Amniotic epithelial cell (primary cell): ENCODE results near the gene ZFAND3.

Experiments
- DNase-seq: peaks from one replicate; pipeline ENCODE4 v3.0.0-alpha.2; 2010; ENCODE audit warnings: low read depth

ZFAND3 gene

GRCh38 chr6:37827603-37828265, 8.2 kb downstream of the ZFAND3 start:
- no peak for DNase-seq

GRCh38 chr6:37830225-37830624, 10.7 kb downstream of the ZFAND3 start:
- no peak for DNase-seq

DNA sequence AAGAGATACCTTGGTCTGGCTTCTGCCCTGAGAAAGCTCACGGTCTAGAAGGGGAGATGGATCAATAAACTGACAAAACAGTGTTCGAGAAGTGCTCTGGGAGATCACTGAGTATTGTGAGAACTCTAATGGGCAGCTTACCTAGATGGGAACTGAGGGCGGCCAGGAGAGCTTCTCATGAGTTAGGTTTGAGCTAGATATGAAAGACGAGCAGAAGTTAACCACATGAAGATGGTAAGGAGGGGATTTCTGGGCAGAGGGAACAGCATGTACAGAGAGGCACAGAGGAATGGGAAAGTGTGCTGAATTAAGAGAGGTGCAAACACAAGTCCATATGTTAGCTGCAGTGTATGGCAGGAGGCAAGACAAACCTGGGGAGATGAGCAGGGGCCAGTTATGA, 11.9 kb downstream of the ZFAND3 start:
- no peak for DNase-seq

GRCh38 chr6:37835923-37836322, 16.4 kb downstream of the ZFAND3 start:
- DNase-seq = no peak

DNA sequence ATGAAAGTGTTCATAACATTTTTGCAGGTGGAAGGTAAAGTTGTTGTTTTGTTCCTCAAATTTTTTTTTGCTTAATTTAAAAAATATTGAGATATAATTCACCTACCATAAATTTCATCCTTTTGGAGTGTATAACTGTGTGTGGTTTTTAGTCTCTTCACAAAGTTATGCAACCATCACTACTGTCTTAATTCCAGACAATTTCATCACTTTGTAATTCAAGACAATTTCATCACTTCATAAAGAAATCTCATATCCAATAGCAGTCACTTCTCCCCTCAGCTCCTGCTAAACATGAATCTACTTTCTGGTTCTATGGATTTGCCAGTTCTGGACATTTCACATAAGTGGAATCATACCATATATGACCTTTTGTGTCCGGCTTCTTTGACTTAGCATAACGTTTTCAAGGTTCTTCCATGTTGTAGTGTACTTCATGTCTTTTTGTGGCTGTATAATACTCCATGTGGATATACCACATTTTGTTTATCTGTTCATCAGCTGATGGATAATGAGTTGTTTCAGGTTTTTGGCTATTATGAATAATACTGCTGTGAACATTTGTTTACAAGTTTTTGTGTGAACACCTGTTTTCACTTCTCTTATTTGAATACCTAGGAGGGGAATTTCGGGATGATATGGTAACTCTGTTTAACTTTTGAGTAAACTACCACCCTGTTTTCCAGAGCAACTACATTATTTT, 18.8 kb downstream of the ZFAND3 start:
- peak; percentile 81 for DNase-seq

DNA sequence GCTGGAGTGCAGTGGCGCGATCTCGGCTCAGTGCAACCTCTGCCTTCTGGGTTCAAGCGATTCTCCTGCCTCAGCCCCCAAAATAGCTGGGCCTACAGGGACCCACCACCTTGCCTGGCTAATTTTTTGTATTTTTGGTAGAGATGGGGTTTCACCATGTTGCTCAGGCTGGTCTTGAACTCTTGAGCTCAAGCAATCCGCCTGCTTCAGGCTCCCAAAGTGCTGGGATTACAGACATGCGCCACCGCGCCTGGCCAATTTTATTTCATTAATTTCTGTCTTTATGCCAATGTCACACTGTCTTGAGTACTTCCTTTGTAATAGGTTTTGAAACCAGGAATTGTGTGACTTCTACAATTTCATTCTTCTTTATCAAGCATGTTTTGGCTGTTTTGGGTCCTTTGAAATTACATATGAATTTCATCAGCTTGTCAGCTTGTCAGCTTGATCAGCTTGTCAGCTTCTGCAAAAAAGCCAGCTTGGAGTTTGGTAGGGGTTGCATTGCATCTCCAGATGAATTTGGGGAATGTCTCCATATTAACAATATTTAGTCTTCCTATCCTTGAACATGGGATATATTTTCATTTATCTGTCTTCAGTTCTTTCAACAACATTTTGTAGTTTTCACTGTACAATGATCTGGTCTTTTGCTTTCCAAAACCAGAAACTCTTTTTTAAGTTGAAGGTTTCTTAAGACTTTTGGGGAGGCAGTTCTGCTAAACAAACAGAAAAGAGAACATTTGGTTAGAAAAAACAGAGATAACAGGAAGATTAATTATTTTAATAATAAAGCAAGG, 20.8 kb downstream of the ZFAND3 start:
- DNase-seq = no peak

DNA sequence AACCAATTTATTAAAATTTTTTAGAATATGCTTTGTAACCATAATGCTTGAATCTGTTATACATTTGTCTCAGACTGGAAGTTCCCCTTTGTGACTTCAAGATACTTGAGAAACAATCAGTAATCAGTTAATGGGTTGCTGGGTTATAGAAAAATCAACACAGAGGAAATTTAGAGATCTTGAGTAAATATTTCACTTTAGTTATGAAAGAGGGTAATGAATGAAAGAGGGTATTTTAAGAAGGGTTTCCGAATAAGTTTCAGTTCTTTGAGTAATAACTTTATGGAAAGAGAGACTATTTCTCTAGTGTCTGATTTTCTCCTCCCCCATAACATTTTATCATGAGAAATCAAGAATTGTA, 21.4 kb downstream of the ZFAND3 start:
- DNase-seq = no peak

GRCh38 chr6:37845026-37845911, 25.7 kb downstream of the ZFAND3 start:
- DNase-seq = no peak

DNA sequence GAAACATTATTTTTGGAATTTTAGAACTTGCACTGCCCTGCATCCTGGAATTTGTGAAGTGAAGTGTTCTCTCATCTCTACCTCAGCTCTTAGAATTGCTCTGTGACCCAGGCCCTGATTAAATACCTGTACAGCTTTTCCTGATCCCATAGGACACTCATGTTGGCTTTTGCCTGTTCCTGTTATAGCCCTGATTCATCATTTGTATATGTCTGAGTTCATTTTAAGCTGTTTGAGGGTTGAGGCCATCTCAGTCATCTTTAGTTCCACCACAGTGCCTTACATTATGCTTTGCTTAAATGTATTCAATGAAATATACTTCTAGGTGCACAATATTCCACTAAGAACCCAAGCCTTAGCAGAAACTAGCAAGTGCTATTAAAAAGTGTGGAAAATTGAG, 26.4 kb downstream of the ZFAND3 start:
- no peak for DNase-seq

- no peak for DNase-seq
Observed at GRCh38 chr6:37847704-37848103, 28.2 kb downstream of the ZFAND3 start.

DNA sequence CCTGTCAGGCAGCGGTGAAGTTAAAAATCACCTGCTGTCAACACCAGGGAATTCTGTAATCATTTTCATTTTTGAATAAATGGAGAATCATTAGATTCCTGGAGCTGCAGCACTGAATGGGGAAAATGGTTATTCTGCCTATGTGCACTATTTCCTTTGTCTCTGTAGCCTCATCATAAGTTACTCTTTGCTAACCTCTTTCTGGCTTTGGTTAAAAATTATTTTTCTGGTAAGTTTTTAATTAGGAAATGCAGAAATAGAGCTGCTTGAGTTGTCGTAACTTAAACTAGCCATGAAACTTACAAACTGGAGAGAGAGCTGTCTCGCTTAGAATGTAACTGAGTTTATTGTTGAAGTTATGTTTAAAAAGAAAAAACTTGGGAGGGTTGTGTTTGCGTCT, 28.8 kb downstream of the ZFAND3 start:
- DNase-seq = no peak

- DNase-seq = no peak
Observed at GRCh38 chr6:37850260-37850659, 30.7 kb downstream of the ZFAND3 start.

DNA sequence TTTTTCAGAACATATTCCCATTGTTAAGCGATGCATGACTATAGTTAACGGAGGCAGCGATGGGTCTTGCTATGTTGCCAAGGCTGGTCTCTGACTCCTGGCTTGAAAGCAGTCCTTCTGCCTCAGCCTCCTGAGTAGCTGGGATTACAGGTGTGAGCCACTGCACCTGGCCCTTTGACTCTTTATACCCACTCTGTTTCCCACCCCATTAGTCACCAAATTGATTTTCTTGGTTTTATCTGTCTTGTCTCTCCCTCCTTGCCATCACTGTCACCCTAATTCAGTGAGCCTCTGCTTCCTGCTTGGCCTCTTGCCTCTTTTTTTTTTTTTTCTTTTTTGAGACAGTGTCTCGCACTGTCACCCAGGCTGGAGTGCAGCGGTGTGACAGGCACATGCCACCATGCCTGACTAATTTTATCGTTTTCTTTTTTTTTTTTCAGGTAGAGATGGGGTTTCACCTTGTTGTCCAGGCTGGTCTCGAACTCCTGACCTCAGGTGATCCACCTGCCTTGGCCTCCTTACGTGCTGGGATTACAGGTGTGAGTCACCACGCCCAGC, 31.3 kb downstream of the ZFAND3 start:
- DNase-seq = peak; percentile 19

DNA sequence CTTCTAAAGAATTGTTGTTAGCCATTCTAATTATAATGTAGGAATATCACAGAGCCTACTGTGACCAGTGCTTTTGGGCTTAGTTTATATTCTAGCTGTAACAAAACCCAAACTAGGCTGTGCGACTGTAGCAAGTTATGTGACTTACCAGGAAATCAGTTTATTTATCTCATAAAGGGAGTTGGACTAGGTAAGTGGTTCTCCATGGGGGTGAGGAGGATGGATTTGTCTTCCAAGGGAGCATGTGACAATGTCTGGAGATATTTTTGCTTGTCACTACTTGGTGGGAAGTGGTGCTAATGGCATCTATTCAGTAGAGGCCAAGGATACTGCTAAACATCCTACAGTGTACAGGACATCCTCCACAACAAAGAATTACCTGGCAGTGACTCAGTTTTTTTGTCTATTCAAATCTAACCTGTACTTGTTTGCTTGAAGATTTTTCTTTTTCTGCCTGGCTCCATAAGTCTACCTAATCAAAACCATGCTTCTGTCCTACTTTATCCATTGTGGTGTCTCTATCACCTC, 32.5 kb downstream of the ZFAND3 start:
- no peak for DNase-seq

- no peak for DNase-seq
Observed at GRCh38 chr6:37856285-37856684, 36.8 kb downstream of the ZFAND3 start.

- no peak for DNase-seq
Observed at GRCh38 chr6:37858363-37858762, 38.8 kb downstream of the ZFAND3 start.

DNA sequence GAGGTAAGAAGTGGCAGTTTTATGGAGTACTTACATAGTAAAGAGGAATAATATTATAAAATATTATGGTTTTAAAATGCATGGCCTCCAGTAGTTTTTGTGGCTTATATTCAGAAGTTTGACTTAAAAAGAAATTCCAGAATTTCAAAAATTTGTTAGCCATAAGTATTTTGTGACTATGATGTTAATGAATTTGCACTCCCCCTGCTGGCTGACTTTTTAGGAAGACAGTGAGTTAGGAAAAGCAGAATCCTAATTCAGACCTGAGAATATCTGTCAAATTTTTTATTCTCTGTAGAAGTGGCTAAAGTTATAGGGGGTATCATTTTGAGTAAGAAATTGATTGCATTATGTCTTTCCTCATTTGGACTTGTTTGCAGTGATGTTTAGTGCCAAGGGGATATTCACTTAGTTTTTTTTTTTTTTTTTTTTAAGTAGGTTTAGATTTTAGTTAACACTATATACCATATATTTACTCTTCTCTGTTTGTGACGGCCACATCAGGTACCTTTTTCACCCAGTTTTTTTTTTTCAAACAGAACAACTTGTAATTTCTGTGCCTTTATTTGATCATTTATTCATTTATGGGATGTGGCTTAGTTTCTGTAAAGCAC, 40.8 kb downstream of the ZFAND3 start:
- DNase-seq = peak; percentile 48

GRCh38 chr6:37861452-37861851, 41.9 kb downstream of the ZFAND3 start:
- peak; percentile 51 for DNase-seq

DNA sequence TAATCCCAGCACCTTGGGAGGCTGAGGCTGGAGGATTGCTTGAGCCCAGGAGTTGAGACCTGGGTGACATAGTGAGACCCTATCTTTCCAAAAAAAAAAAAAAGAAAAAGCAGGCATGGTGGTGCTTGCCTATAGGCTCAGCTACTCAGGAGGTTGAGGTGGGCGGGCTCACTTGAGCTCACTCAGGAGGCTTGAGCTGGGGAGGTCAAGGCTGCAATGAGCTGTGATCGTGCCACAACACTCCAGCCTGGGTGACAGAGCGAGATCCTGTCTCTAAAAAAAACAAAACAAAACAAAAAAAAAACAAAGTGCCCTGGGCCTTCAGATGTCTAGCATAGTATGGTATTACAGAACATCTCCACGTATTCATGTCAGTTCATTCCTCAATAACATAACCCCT, 42.9 kb downstream of the ZFAND3 start:
- DNase-seq = no peak

DNA sequence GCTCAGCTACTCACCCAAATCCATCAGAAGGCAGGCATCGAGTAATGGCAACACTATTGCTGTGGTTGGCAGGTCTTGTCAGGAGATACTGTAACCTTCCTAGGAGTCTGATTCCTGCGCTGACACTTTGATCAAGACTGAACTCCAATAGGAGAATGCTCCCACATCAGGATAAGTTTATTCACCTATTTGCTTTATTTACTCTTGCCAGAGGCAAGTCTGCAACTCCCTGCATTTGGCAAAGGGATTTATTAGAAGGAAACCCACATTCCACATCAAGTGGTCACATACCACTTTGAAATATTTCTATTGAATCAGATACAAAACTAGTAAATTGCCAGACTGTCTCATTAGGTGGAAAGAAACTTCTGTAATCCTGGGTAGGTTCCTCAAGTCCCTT, 43.5 kb downstream of the ZFAND3 start:
- DNase-seq = peak; percentile 41

- DNase-seq = no peak
Observed at GRCh38 chr6:37864250-37864649, 44.7 kb downstream of the ZFAND3 start.
